H1 (cell line): ENCODE data around the gene LBP. TPM values are rescaled to one million over a fixed set of nuclear protein-coding genes. Genes with fewer than 3 reads are reported as not detected.

Experiments used
- CTCF ChIA-PET: fragments of 300-600 bp; sonication (Branson Sonifier 250); formaldehyde crosslinking; loops from one replicate; lab custom pipeline; 2021; ENCODE audit not compliant: partially characterized antibody; lab: Charles Lee
- POLR2A ChIA-PET: fragments of 300-600 bp; sonication (Branson Sonifier 250); formaldehyde crosslinking; loops from one replicate; lab custom pipeline; 2021; ENCODE audit warnings: inconsistent platforms; ENCODE audit not compliant: partially characterized antibody; lab: Charles Lee
- DNase-seq, 2 experiments: peaks; one replicate each; pipeline versions ENCODE4 v3.0.0 to v3.0.0-alpha.2; 2010 to 2022; ENCODE audit warnings: low spot score in 2 of 2, low read depth in 1 of 2, mixed read lengths in 1 of 2
- FAIRE-seq: peaks from 2 replicates; lab custom pipeline; 2011; peaks lifted over from hg19 to GRCh38; lab: Jason Lieb, UNC
- H2AFZ ChIP-seq: 2 replicates; pipeline ENCODE4 v1.8.1; 2012; ENCODE audit warnings: low read length, inconsistent platforms
- H2AK5ac ChIP-seq: 2 replicates; pipeline ENCODE4 v1.6.1; 2013; ENCODE audit warnings: low read depth, low read length
- H2BK120ac ChIP-seq: replicated peaks from 2 replicates; pipeline ENCODE3; 2013; ENCODE audit warnings: low read depth, low read length, inconsistent platforms
- H2BK12ac ChIP-seq: 2 replicates; pipeline ENCODE4 v1.6.1; 2013; ENCODE audit warnings: low read depth, low read length
- H2BK15ac ChIP-seq: 2 replicates; pipeline ENCODE4 v1.6.1; 2013; ENCODE audit warnings: low read length
- H2BK20ac ChIP-seq: 2 replicates; pipeline ENCODE4 v1.6.1; 2013; ENCODE audit warnings: low read length
- H2BK5ac ChIP-seq: 2 replicates; pipeline ENCODE4 v1.6.1; 2013; ENCODE audit warnings: low read depth, low read length
- H3K14ac ChIP-seq: 2 replicates; pipeline ENCODE4 v1.6.1; 2013; ENCODE audit warnings: inconsistent platforms; ENCODE audit not compliant: insufficient read length
- H3K18ac ChIP-seq: 2 replicates; pipeline ENCODE4 v1.6.1; 2013; ENCODE audit warnings: low read length; ENCODE audit errors: extremely low read depth
- H3K23ac ChIP-seq: 2 replicates; pipeline ENCODE4 v1.6.1; 2013; ENCODE audit warnings: inconsistent platforms; ENCODE audit not compliant: insufficient read length
- H3K23me2 ChIP-seq: 2 replicates; pipeline ENCODE4 v1.6.1; 2013; ENCODE audit warnings: low read depth, low read length
- H3K27ac ChIP-seq: 2 replicates; pipeline ENCODE4 v1.6.1; 2011; ENCODE audit warnings: low read depth, low read length, inconsistent platforms
- H3K27me3 ChIP-seq, 4 experiments: replicated peaks in 1 of 4; 1 replicate in 1 of 4; 2 replicates in 3 of 4; pipeline versions ENCODE4 v1.6.1 to v1.8.1; 2011 to 2013; ENCODE audit warnings: low read length in 3 of 4, mild to moderate bottlenecking in 3 of 4, inconsistent platforms in 2 of 4, mixed read lengths in 2 of 4, moderate library complexity in 1 of 4; ENCODE audit not compliant: control insufficient read depth in 3 of 4, insufficient read depth in 3 of 4; ENCODE audit errors: extremely low read depth in 1 of 4
- H3K36me3 ChIP-seq, 4 experiments: 2 replicates each; pipeline versions ENCODE4 v1.6.1 to v1.8.1; 2011 to 2013; ENCODE audit warnings: mild to moderate bottlenecking in 4 of 4, low read length in 3 of 4, moderate library complexity in 2 of 4, control low read depth in 1 of 4, inconsistent platforms in 1 of 4; ENCODE audit not compliant: insufficient read depth in 4 of 4, control insufficient read depth in 2 of 4
- H3K4ac ChIP-seq: replicated peaks from 2 replicates; pipeline ENCODE3; 2013; ENCODE audit warnings: low read length, low read depth, mixed read lengths, inconsistent platforms; ENCODE audit not compliant: insufficient read length
- H3K4me1 ChIP-seq, 4 experiments: replicated peaks in 1 of 4; 1 replicate in 1 of 4; 2 replicates in 3 of 4; pipeline versions ENCODE4 v1.6.1 to v1.8.1; 2011 to 2013; ENCODE audit warnings: low read length in 3 of 4, inconsistent platforms in 2 of 4, mixed read lengths in 1 of 4; ENCODE audit not compliant: insufficient read depth in 4 of 4, control insufficient read depth in 3 of 4
- H3K4me2 ChIP-seq, 2 experiments: 2 replicates each; pipeline versions ENCODE4 v1.6.1 to v1.8.1; 2011 to 2013; ENCODE audit warnings: low read depth in 2 of 2, low read length in 2 of 2, control low read depth in 1 of 2, inconsistent platforms in 1 of 2, mild to moderate bottlenecking in 1 of 2; ENCODE audit not compliant: insufficient read depth in 1 of 2
- H3K4me3 ChIP-seq, 4 experiments: fragments of 200-600, 300-600 bp in 1 of 4; sonication (generic), shearing (Covaris generic), sonication (Bioruptor Twin) in 1 of 4; 2 replicates each; pipeline versions ENCODE4 v1.5.1 to v1.8.1; 2011 to 2016; ENCODE audit warnings: low read length in 4 of 4, low read depth in 3 of 4, control low read depth in 2 of 4, inconsistent platforms in 2 of 4, mild to moderate bottlenecking in 2 of 4, mixed read lengths in 1 of 4, moderate library complexity in 1 of 4; ENCODE audit not compliant: insufficient read depth in 2 of 4; ENCODE audit errors: extremely low read depth in 1 of 4
- H3K56ac ChIP-seq: replicated peaks from 2 replicates; pipeline ENCODE3; 2013; ENCODE audit warnings: low read depth, mild to moderate bottlenecking, mixed read lengths, low read length, inconsistent platforms; ENCODE audit not compliant: insufficient read length
- H3K79me1 ChIP-seq: 2 replicates; pipeline ENCODE4 v1.6.1; 2013; ENCODE audit warnings: low read depth, low read length, control low read depth
- H3K79me2 ChIP-seq, 2 experiments: 2 replicates each; pipeline versions ENCODE4 v1.6.1 to v1.8.1; 2012 to 2013; ENCODE audit warnings: low read length in 2 of 2, mild to moderate bottlenecking in 2 of 2, inconsistent platforms in 1 of 2; ENCODE audit not compliant: insufficient read depth in 2 of 2, control insufficient read depth in 1 of 2
- H3K9ac ChIP-seq, 4 experiments: replicated peaks in 1 of 4; 1 replicate in 1 of 4; 2 replicates in 3 of 4; pipeline versions ENCODE4 v1.6.1 to v1.8.1; 2011 to 2013; ENCODE audit warnings: low read depth in 3 of 4, low read length in 3 of 4, control low read depth in 2 of 4, mild to moderate bottlenecking in 2 of 4, moderate library complexity in 2 of 4, inconsistent platforms in 1 of 4; ENCODE audit errors: extremely low read depth in 1 of 4
- H3K9me3 ChIP-seq, 2 experiments: 2 replicates each; pipeline versions ENCODE4 v1.6.1 to v1.8.1; 2012 to 2013; ENCODE audit warnings: mild to moderate bottlenecking in 2 of 2, moderate library complexity in 2 of 2, control low read depth in 1 of 2, inconsistent platforms in 1 of 2, low read depth in 1 of 2, low read length in 1 of 2, mixed read lengths in 1 of 2; ENCODE audit not compliant: insufficient read depth in 2 of 2
- H4K20me1 ChIP-seq, 2 experiments: replicated peaks in 1 of 2; 2 replicates each; pipeline versions ENCODE3 to v1.8.1; 2011 to 2013; ENCODE audit warnings: inconsistent platforms in 2 of 2, low read length in 2 of 2, mild to moderate bottlenecking in 1 of 2; ENCODE audit not compliant: insufficient read depth in 2 of 2, control insufficient read depth in 1 of 2
- H4K5ac ChIP-seq: 2 replicates; pipeline ENCODE4 v1.6.1; 2013; ENCODE audit warnings: low read length, low read depth, mixed read lengths, inconsistent platforms; ENCODE audit not compliant: insufficient read length
- H4K8ac ChIP-seq: 2 replicates; pipeline ENCODE4 v1.8.0; 2013; ENCODE audit warnings: mild to moderate bottlenecking, moderate library complexity, low read length, inconsistent platforms; ENCODE audit not compliant: insufficient read depth; ENCODE audit errors: extremely low read depth
- H4K91ac ChIP-seq: replicated peaks from 2 replicates; pipeline ENCODE3; 2013; ENCODE audit warnings: low read length, mixed read lengths, inconsistent platforms; ENCODE audit not compliant: insufficient read length
- E2F6 ChIP-seq: IDR thresholded peaks from 2 replicates; pipeline ENCODE4 v1.6.1; 2012; ENCODE audit warnings: inconsistent platforms
- EP300 ChIP-seq, 2 experiments: IDR thresholded peaks; 1 replicate in 1 of 2; 2 replicates in 1 of 2; pipeline ENCODE4 v1.6.1; 2011 to 2012; ENCODE audit warnings: low read depth in 2 of 2, low read length in 2 of 2, mild to moderate bottlenecking in 2 of 2, borderline replicate concordance in 1 of 2, inconsistent platforms in 1 of 2, moderate library complexity in 1 of 2
- EZH2 ChIP-seq: fragments of 200-600 bp; sonication (generic); IDR thresholded peaks from 2 replicates; pipeline ENCODE4 v1.7.1; 2012; ENCODE audit warnings: low read depth, mild to moderate bottlenecking, moderate library complexity, low read length, inconsistent platforms; ENCODE audit not compliant: severe bottlenecking
- GTF2F1 ChIP-seq: IDR thresholded peaks from 2 replicates; pipeline ENCODE4 v1.6.1; 2012; ENCODE audit warnings: low read depth, low read length, improper control_type of control experiment, borderline replicate concordance
- HDAC2 ChIP-seq, 2 experiments: fragments of 300-600 bp in 1 of 2; sonication (generic) in 1 of 2; IDR thresholded peaks; 2 replicates each; pipeline ENCODE4 v1.6.1; 2011 to 2012; ENCODE audit warnings: low read depth in 2 of 2, low read length in 2 of 2, mild to moderate bottlenecking in 2 of 2, moderate library complexity in 2 of 2, borderline replicate concordance in 1 of 2, inconsistent platforms in 1 of 2
- RFX5 ChIP-seq: IDR thresholded peaks from 2 replicates; pipeline ENCODE4 v1.6.1; 2011; ENCODE audit warnings: low read depth, low read length, improper control_type of control experiment, borderline replicate concordance
- RXRA ChIP-seq: IDR thresholded peaks from 2 replicates; pipeline ENCODE4 v1.6.1; 2011; ENCODE audit warnings: low read depth, mild to moderate bottlenecking, low read length, moderate library complexity; ENCODE audit not compliant: insufficient read depth
- SAP30 ChIP-seq: fragments of 300-600 bp; sonication (generic); IDR thresholded peaks from 2 replicates; pipeline ENCODE4 v1.7.1; 2012; ENCODE audit warnings: low read length, moderate library complexity, mild to moderate bottlenecking, inconsistent platforms; ENCODE audit not compliant: insufficient read depth, insufficient replicate concordance
- SIX5 ChIP-seq: IDR thresholded peaks from 2 replicates; pipeline ENCODE4 v1.6.1; 2011; ENCODE audit warnings: mild to moderate bottlenecking, low read depth, low read length
- SP1 ChIP-seq: IDR thresholded peaks from 2 replicates; pipeline ENCODE4 v1.6.1; 2011; ENCODE audit warnings: low read depth, low read length
- SP4 ChIP-seq: IDR thresholded peaks from 2 replicates; pipeline ENCODE4 v1.6.1; 2012; ENCODE audit warnings: low read length, inconsistent platforms
- SRF ChIP-seq: IDR thresholded peaks from 2 replicates; pipeline ENCODE4 v1.6.1; 2011; ENCODE audit warnings: mild to moderate bottlenecking, low read depth, low read length, moderate library complexity
- TAF7 ChIP-seq: optimal IDR thresholded peaks from 2 replicates; pipeline ENCODE3; 2011; ENCODE audit warnings: low read depth, mild to moderate bottlenecking, inconsistent platforms, low read length, moderate library complexity, borderline replicate concordance
- WGBS, 2 experiments: shearing (Covaris generic) in 1 of 2; methylation state at CpG; one replicate each; pipeline versions ENCODE4 v1.1.6 to v1.1.7; 2013 to 2015; ENCODE audit warnings: low lambda C conversion rate in 2 of 2, mixed read lengths in 2 of 2, inconsistent platforms in 1 of 2, low coverage in 1 of 2, missing lambda C conversion rate in 1 of 2; ENCODE audit not compliant: insufficient replicate concordance in 2 of 2, insufficient coverage in 1 of 2, insufficient read length in 1 of 2; ENCODE audit errors: extremely low coverage in 1 of 2, missing lambda C conversion rate in 1 of 2; 5-methylcytosine and 5-hydroxymethylcytosine counted together
- polyA plus RNA-seq, 7 experiments: library from polyadenylated mRNA; depleted of rRNA in 3 of 7; stranded (reverse) in 5 of 7; unstranded in 2 of 7; fragments of >200 nt in 5 of 7; fragments of 200-250 nt in 2 of 7; gene quantifications; 1 replicate in 5 of 7; 2 replicates in 1 of 7; 4 replicates in 1 of 7; pipeline versions ENCODE4 v1.2.1 to v1.2.3, GENCODE V29; 2011 to 2013; ENCODE audit warnings: missing spikeins in 2 of 7, mixed read lengths in 2 of 7
- total RNA-seq: library from RNA; stranded (reverse); fragmentation: NEBNext Ultra II Directional; extraction: Animal tissue kit (Norgen Biotek cat#: 25700); gene quantifications from 2 replicates; pipeline ENCODE4 v1.2.1, GENCODE V29; 2021

Gene LBP
- total and polyA plus RNA-seq, 2 of the 8 experiments (the other 6 are each of a cell fraction or from before 2014, with no cell fraction given) = 0.60 to 0.63 TPM

- H2BK20ac ChIP-seq = no peak overlapping the region
- CTCF ChIA-PET = interaction anchor here (1.2 to 16.7 kb wide), 3 partner anchors 43 to 67 kb away, joined by 3 to 231 read pairs (median 27); no protein-coding TSS in a partner anchor
- WGBS, 2 experiments = 91% methylated on average over 2 of the region's 2 CpGs; no CpG with 5 or more reads in 1 of the 2 experiments
- TF ChIP-seq E2F6 = no peak
- TF ChIP-seq EZH2 = no peak
- TF ChIP-seq HDAC2 (IDR thresholded peaks at IDR 0.05; ENCODE audit: borderline replicate concordance in 1 of 2, low read depth in 2 of 2, low read length in 2 of 2) = no peak
- no peak for TF ChIP-seq SIX5
- no peak for TF ChIP-seq EP300 (IDR thresholded peaks at IDR 0.05; ENCODE audit: borderline replicate concordance in 1 of 2, low read depth in 2 of 2, low read length in 2 of 2)
- no peak for TF ChIP-seq RXRA
- TF ChIP-seq RFX5 = no peak
- TF ChIP-seq SP1 = no peak
- no peak for TF ChIP-seq SP4
- no peak for TF ChIP-seq TAF7
- no peak for TF ChIP-seq SAP30
- no peak for TF ChIP-seq SRF
- TF ChIP-seq GTF2F1 = no peak
Observed at GRCh38 chr20:38405132-38405531, 58.9 kb downstream of the LBP start.

More at GRCh38 chr20:38405132-38405531, 58.9 kb downstream of the LBP start:
- Histone ChIP-seq H3K9ac (no peak overlapping the region), H3K23me2 (no peaks in the 10 kb centered on the region), H3K14ac (no peak overlapping the region), H2BK15ac (no peak overlapping the region), H3K18ac (no peak overlapping the region), H3K4ac (no peak overlapping the region), H3K9me3 (peaks cover 6 to 15% of the 10 kb centered on the region in 2 experiments; a peak in 2 of 4 replicates), H3K4me3 (no peak overlapping the region), H3K36me3 (no peaks in the 10 kb centered on the region), H3K79me2 (no peaks in the 10 kb centered on the region), H2BK120ac (no peak overlapping the region), H3K27me3 (no peaks in the 10 kb centered on the region), H3K79me1 (no peaks in the 10 kb centered on the region), H3K23ac (no peak overlapping the region), H3K27ac (no peak overlapping the region), H4K91ac (no peak overlapping the region), H2BK5ac (no peak overlapping the region), H3K4me2 (no peak overlapping the region), H4K5ac (no peak overlapping the region), H3K4me1 (peaks cover 0 to 3% (median 0%) of the 10 kb centered on the region in 4 experiments; a peak in 1 of 7 replicates), H2BK12ac (no peak overlapping the region), H2AFZ (no peak overlapping the region), H2AK5ac (no peak overlapping the region), H4K8ac (no peak overlapping the region), H3K56ac (no peak overlapping the region), H4K20me1 (no peaks in the 10 kb centered on the region)
- POLR2A ChIA-PET = interaction anchor here (1.2 to 1.8 kb wide), 3 partner anchors 10 to 15 kb away, joined by 3 to 4 read pairs (median 4); no protein-coding TSS in a partner anchor
- DNase-seq (no peak), FAIRE-seq (no peak)
